H1 (cell line): Measurements from ENCODE around the gene RAB22A.

ENCODE experiments used
- CTCF ChIP-seq, 3 experiments: IDR thresholded peaks; 1 replicate in 2 of 3; 2 replicates in 1 of 3; pipeline versions ENCODE4 v1.5.1 to v1.6.1; 2011; ENCODE audit warnings: low read length in 3 of 3, mild to moderate bottlenecking in 3 of 3, inconsistent platforms in 2 of 3, low read depth in 1 of 3, moderate library complexity in 1 of 3; ENCODE audit not compliant: insufficient read depth in 1 of 3; ENCODE audit errors: control extremely low read depth in 1 of 3
- EZH2 ChIP-seq: fragments of 200-600 bp; sonication (generic); IDR thresholded peaks from 2 replicates; pipeline ENCODE4 v1.7.1; 2012; ENCODE audit warnings: low read depth, mild to moderate bottlenecking, moderate library complexity, low read length, inconsistent platforms; ENCODE audit not compliant: severe bottlenecking
- GABPA ChIP-seq: IDR thresholded peaks from 2 replicates; pipeline ENCODE4 v1.6.1; 2011; ENCODE audit warnings: mild to moderate bottlenecking, low read length, moderate library complexity, borderline replicate concordance; ENCODE audit not compliant: insufficient read depth
- KDM1A ChIP-seq: fragments of 200-600, 300-600 bp; sonication (generic); IDR thresholded peaks from 2 replicates; pipeline ENCODE4 v1.7.1; 2016; ENCODE audit warnings: mild to moderate bottlenecking, low read length, borderline replicate concordance
- PHF8 ChIP-seq: fragments of 200-600 bp; sonication (generic); conservative IDR thresholded peaks from 2 replicates; pipeline ENCODE4 v1.7.1; 2012; ENCODE audit warnings: low read depth, mild to moderate bottlenecking, inconsistent platforms, low read length, moderate library complexity
- POLR2A ChIP-seq, 2 experiments: IDR thresholded peaks; 1 replicate in 1 of 2; 2 replicates in 1 of 2; pipeline ENCODE4 v1.6.1; 2011; ENCODE audit warnings: low read depth in 2 of 2, low read length in 2 of 2, mild to moderate bottlenecking in 2 of 2; ENCODE audit errors: control extremely low read depth in 1 of 2
- POLR2AphosphoS5 ChIP-seq: IDR thresholded peaks from 2 replicates; pipeline ENCODE4 v1.6.1; 2011; ENCODE audit warnings: low read depth, low read length
- RFX5 ChIP-seq: IDR thresholded peaks from 2 replicates; pipeline ENCODE4 v1.6.1; 2011; ENCODE audit warnings: low read depth, low read length, improper control_type of control experiment, borderline replicate concordance
- RXRA ChIP-seq: IDR thresholded peaks from 2 replicates; pipeline ENCODE4 v1.6.1; 2011; ENCODE audit warnings: low read depth, mild to moderate bottlenecking, low read length, moderate library complexity; ENCODE audit not compliant: insufficient read depth
- TAF1 ChIP-seq: IDR thresholded peaks from 2 replicates; pipeline ENCODE4 v1.6.1; 2011; ENCODE audit warnings: mild to moderate bottlenecking, low read depth, low read length
- ZNF274 ChIP-seq: IDR thresholded peaks from 2 replicates; pipeline ENCODE4 v1.7.0; 2012; ENCODE audit warnings: low read length, borderline replicate concordance; ENCODE audit errors: extremely low read depth

GRCh38 chr20:58342104-58342945 is 32.8 kb downstream of the RAB22A start:
- TF ChIP-seq PHF8 = no peak
- TF ChIP-seq CTCF (IDR thresholded peaks at IDR 0.05; ENCODE audit: control extremely low read depth in 1 of 3, insufficient read depth in 1 of 3, low read depth in 1 of 3, low read length in 3 of 3) = no peak
- TF ChIP-seq EZH2 = no peak
- TF ChIP-seq POLR2AphosphoS5 = no peak
- TF ChIP-seq RFX5 = no peak
- no peak for TF ChIP-seq TAF1
- TF ChIP-seq ZNF274 = no peak
- TF ChIP-seq POLR2A (IDR thresholded peaks at IDR 0.05; ENCODE audit: control extremely low read depth in 1 of 2, low read depth in 2 of 2, low read length in 2 of 2) = no peak
- no peak for TF ChIP-seq GABPA
- TF ChIP-seq RXRA = no peak
- TF ChIP-seq KDM1A = no peak
